Loucy (cell line): ENCODE data around the gene GPRC5C.

Experiments
- CTCF ChIP-seq: fragments of 200-600 bp; sonication (generic); conservative IDR thresholded peaks from 2 replicates; pipeline ENCODE4 v1.5.1; 2014; ENCODE audit warnings: mild to moderate bottlenecking, antibody characterized with exemption, low read length
- EZH2phosphoT487 ChIP-seq: fragments of 200-600 bp; IDR thresholded peaks from 2 replicates; pipeline ENCODE4 v1.6.1; 2018; ENCODE audit warnings: antibody characterized with exemption, mild to moderate bottlenecking, moderate library complexity, borderline replicate concordance

GRCh38 chr17:74471341-74471740 is 39.5 kb downstream of the GPRC5C start:
- no peak for TF ChIP-seq CTCF
- no peak for TF ChIP-seq EZH2phosphoT487
